ENCODE results near the gene TRPM2. TPM values are rescaled to one million over a fixed set of nuclear protein-coding genes. Genes with fewer than 3 reads are reported as not detected.
"Not testable (repeated sequence)": the region's sequence is repeated elsewhere in the genome, so short reads cannot be mapped to it uniquely, and the experiment has no call there.

TRPM2 gene
- total RNA-seq, 1 donor from 2014 or later = 2.9 TPM

DNA sequence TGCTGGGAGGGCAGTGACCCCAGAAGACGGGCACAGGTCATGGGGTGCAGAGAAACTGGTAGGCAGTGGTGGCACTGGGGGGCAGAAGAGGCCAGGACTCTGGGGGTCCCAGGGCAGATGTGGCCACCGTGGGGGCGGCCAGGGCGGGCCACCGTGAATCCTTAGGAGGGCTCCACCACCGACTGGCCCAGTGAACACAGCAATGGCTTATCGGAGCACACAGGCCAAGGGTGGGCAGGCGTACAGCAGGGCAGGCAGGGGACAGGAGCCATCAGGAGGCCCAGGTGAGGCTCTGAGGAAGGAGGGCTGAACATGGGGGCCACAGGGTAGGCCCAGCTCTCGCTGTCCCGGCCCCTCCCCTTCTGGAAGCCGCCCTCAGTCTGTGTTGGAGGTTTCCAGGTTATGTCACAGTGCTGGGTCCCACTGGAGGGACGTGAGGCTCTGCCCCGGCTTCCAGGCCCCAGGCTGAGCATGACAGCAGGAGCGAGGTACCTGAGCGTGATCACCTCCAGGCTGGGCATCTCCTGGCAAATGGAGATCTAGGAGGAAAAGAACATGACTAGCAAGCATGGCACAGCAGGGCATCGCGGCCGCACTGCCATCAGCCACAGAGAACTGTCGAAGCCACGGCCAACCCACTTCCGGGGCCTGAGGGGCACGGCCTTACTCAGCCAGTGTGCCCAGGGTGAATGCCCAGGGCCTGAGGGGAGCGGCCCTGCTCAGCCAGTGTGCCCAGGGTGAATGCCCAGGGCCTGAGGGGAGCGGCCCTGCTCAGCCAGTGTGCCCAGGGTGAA, 18.0 kb upstream of the TRPM2 start:
- DNase-seq (ENCODE audit: low spot score) = no peak

GRCh38 chr21:44337449-44337848, 16.0 kb upstream of the TRPM2 start:
- no peak for DNase-seq (ENCODE audit: low spot score)

DNA sequence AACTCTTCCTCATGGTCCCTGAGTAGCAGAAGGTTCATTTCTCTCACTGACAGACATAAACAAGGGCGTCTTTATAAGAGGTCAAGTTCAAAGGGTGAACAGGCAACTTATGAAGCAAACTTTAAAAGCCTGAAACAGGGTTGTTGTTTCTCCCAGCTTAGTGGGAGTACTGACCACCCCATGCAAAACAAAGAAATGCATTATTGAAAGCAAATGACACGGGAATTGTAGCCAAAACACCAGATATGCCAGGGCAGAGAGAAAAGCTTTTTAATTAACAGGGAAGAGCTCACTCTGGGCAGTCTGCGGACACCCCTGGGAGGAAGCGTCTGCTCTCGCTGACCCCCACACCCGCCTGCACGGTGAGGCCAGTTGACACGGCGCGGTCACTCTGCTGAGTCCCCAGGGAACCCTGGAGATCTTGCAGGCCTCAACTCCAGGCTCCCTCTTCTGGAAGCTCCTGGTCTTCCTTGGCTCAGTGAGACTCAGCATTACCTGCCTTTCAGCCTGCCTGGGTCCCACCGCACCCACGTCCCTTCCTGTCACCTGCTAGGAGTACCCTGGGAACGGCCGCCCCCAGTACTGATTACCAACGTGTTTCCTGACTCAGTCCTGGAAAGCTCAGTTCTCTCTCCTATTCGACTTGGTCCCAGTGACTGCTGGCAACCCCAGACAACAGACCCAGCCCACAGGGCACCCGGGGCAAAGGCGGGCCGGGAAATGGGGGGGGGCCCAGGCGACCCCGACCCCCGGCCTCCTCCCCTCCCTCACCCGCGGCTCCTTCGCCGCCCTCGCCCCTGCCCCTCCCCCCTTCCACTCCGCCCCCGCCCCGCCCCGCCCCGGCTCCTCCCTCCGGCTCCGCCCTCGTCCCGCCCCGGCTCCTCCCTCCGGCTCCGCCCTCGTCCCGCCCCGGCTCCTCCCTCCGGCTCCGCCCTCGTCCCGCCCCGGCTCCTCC, 15.2 kb upstream of the TRPM2 start:
- DNase-seq (ENCODE audit: low spot score) = peak; percentile 64

DNA sequence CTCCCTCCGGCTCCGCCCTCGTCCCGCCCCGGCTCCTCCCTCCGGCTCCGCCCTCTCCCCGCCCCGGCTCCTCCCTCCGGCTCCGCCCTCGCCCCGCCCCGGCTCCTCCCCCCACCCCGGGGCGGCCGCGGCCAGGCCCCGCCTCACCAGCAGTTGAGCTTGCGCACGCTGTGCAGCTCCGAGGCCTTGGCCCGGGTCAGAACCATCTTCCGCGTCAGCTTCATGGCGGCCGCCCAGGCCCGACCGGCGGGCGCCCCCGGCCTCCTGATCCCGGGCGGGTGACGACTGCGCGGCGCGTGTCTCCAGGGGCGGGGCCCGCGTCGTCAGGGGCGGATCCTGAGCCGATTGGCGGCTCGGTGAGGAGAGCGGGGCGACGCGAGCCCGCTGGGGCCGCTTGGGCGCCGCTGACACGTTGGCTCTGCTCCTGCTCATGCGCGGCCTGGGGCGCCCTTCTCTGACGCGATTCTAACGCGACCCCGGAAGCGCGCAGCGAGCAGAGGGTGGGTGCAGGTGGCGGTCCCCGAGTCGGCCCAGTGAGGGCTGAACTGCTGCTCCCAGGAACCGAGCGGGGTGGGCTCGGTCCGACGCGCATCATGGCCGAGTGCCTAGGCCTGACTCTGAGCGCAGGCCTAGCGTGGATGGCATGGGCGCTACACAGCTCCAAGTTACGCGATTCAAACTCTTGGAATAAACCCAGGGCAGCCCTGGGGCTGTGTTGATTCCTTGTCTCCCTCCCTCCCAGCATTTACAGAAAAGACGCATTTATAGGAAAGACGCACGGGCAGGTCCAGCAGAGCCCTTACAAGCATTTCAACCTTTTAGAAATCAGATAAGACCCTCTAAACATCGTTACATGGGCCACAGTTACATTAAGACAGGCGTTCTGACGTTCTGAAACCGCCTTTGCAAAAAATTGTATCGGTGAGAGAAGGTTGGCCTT, 14.2 kb upstream of the TRPM2 start, which contains the start of gene CFAP410:
TSS of gene CFAP410 (minus strand) at position 420 of the 940 bp plus-strand sequence. CDS start at position 224, 196 bp downstream.
- DNase-seq (ENCODE audit: low spot score) = peak; percentile 97

DNA sequence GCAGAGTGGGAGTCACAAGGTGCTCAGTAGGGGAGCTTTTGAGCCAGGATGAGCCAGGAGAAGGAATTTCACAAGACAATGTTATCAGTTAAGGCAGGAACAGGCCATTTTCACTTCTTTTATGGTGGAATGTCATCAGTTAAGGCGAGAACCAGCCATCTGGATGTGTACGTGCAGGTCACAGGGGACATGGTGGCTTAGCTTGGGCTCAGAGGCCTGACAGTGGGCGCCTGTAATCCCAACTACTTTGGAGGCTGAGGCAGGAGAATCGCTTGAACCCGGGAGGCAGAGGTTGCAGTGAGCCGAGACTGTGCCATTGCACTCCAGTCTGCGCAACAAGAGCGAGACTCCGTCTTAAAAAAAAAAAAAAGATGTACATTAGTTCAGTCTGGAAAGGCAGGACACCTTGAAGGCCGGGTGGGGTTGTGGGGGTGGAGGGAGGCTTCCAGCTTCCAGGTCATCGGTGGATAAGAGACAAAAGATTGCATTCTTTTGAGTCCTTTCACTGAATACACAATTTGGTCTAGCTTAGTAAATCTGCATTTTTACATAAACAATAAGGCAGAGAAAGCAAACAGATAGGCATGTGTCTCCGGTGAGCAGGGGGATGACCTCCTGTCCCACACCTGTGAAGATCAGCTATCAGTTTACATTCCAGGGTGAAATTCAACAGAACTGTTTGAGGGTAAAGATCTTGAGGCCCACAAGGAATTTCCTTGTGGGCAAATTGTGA, 11.5 kb upstream of the TRPM2 start:
- DNase-seq (ENCODE audit: low spot score) = not testable (repeated sequence)

- DNase-seq (ENCODE audit: low spot score) = not testable (repeated sequence)
Observed at GRCh38 chr21:44342981-44343380, 10.4 kb upstream of the TRPM2 start.

DNA sequence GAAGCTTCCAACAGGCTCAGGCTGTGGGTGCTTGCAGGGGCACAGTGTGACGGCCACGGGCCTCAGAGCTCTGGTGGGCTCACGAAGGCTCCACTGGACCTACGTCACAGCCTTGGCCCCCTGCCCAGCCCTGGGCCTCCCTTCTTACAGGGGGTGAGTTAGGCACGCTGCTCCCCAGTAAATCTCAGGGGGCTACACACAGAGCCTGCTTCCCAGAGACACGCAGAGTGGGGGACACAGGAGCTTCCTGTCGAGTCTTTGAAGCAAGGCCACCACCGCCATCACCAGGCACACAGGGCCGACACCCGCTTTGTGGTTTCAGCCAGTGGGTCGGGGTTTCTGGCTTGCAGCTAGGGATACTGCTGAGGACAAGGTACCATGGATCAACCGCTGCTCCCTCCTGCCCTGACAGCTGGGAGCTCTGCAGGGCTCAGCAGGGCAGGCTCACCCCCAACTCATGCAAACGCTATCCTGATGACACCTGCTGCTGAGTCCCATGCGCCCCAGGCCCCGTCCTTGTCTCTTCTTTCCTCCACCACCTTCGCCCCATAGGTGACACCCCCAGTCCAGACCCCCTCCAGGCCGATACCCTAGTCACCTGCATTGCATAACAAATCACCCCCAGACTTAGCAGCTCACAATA, 8.8 kb upstream of the TRPM2 start:
- no peak for DNase-seq (ENCODE audit: low spot score)

DNA sequence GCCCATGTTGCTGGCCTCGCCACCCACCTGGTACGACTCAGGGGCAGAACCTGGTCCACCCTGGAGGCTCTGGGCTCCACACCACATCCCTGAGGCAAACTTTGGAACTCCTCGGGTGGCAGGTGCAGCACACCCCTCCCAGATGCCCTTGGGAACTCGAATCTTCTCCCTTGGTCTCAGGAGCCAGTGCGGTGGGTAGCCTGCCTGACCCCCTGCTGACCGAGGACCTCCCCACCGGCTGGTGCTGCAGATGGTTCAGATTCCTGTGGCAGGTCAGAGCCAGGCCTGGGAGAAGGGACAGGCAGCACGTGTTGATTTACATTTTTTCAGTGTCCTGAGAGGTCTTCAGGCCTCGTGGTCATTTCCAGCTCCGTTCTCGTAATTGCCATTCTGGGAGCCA, 7.9 kb upstream of the TRPM2 start:
- no peak for DNase-seq (ENCODE audit: low spot score)

GRCh38 chr21:44347911-44348451, 5.4 kb upstream of the TRPM2 start:
- DNase-seq (ENCODE audit: low spot score) = no peak

GRCh38 chr21:44348861-44349260, 4.6 kb upstream of the TRPM2 start:
- DNase-seq (ENCODE audit: low spot score) = no peak

GRCh38 chr21:44349416-44349846, 4.0 kb upstream of the TRPM2 start:
- DNase-seq (ENCODE audit: low spot score) = no peak

DNA sequence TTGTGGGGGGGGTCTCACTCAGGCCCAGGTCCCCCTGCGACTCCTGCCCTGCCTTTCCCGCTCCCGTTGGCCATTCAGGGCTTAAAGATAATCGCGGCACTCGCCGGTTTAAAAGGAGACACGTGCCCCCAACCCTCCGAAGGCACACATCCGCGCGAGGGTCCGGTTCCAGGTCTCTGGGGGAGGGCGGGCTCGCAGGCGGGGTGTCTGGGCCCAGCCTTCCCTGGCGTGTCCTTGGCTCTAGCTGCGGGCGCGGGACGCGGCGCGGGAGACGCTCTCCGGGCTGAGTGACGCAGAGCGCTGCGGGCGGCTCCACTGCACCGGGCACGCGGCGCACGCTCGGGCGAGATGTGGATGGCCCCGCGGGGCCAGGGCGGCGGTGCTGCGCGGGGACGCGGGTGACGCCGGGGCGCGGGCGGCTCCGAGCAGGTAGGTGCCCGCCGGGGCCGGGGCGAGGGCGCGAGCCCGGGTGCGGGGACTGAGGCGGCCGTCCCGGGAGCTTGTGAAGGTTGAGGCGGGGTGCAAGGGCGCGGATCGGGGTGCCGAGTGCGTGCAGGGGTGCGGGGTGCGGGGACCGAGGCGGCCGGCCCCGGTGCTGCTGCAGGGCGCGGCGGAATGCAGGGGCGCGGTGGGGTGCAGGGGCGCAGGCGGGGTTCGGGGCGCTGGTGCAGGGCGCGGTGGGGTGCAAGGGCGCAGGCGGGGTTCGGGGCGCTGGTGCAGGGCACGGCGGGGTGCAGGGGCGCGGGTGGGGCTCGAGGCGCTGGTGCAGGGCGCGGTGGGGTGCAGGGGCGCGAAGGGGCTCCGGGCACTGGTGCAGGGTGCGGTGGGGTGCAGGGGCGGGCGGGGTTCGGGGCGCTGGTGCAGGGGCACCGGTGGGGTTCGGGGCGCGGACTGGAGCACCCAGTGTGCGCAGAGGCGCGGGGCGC, 3.3 kb upstream of the TRPM2 start:
- DNase-seq (ENCODE audit: low spot score) = no peak

DNA sequence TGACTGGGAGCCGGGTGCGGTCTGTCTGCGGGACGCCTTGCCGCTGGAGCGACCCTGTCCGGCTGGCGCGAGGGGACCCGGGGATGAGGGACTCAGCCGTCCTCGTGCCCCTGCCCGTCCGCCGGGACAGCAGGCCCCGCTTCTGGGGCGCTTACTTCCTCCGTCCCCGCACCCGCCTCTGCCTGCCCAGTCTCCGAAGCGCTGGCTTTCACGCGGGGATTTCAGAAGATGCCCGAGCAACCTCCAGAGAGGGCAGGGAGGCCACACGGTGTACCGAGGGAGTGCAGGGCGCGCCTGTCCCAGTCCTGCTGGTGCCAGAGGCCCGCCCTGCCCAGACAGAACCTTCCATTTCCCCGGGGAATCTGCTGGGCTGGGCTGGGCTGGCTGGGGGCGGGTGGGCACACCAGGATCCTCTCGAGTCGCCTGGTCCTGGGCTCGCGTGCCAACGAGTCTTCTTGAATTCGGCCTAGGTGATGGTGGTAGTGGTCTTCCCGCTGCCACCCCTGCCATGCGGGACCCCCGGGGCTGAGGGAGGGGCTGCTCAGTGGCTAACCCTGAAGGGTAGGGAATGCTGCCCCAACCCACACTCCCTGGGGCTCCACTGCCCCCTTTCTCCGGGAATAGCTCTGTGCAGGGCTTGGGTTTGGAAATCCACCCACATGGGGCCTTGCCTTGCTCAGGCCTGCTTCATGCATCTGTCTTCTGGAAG, 2.5 kb upstream of the TRPM2 start:
- no peak for DNase-seq (ENCODE audit: low spot score)

- no peak for DNase-seq (ENCODE audit: low spot score)
Observed at GRCh38 chr21:44351535-44352252, 1.7 kb upstream of the TRPM2 start.

DNA sequence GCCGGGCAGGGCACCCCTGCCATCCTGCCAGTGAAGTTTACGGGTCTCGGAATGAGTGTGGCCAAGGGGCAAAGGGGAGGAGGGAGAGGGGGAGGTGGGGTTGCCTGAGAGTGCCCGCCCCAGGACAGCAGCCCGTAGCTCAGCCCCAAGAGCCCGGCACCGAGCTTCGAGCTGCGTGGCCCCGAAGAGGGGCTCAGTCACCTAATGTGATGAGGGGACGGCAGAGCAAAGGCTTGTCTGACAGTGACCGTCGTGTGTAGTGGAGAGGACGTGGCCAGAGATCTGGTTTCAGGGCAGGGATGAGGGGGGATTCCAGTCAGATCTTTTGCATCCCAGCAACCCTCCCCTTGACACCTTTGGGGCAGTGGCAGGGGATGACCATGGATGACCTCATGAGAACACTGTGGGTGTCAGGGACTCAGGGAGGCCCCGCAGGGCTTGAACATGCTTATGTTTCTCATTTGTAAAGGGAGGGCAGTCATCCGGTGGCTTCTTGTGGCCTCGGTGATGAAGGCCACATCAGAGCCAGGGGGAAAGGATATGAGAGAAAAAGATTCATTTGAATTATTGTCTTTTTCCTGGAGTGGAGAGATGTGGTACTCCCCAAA, 1.1 kb upstream of the TRPM2 start:
- no peak for DNase-seq (ENCODE audit: low spot score)

GRCh38 chr21:44354001-44354405, 582 bp downstream of the TRPM2 start:
- no peak for DNase-seq (ENCODE audit: low spot score)
